EH (cell line): Measurements from ENCODE around the gene HAGH.

Experiments
- DNase-seq: peaks from one replicate; pipeline ENCODE4 v3.0.0-alpha.2; 2015; ENCODE audit warnings: low read depth

Gene HAGH

DNA sequence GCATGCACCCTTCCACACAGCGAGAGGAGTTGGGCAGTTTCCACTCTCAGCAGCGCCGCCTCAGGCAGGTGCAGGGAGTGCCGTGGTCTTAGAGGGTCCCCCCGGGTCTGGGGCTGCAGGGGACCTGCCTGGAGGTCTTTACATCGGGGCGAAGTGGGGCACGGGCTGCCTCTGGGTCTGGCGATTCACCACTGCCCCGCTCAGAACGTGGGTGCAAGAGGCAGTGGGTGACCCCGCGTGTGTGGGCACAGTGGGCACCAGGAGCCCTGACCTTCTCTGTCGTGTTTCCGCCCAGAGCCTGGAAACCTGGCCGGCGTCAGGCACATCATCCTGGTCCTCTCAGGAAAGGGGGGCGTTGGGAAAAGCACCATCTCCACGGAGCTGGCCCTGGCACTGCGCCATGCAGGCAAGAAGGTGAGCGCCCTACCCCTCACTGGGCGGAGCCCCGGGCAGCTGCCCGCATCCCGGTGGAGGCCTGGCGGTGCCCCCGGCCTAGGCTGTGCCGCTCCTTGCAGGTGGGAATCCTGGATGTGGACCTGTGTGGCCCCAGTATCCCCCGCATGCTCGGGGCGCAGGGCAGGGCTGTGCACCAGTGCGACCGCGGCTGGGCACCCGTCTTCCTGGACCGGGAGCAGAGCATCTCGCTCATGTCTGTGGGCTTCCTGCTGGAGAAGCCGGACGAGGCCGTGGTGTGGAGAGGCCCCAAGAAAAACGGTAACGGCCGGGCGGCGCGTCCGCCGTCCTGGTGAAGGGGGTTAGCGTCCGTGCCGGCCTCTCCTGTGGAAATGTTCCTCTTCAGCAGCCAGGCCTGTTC lies 40.2 kb downstream of the HAGH start:
- DNase-seq: no peak

GRCh38 chr16:1785846-1786170 lies 40.8 kb downstream of the HAGH start:
- no peak for DNase-seq

DNA sequence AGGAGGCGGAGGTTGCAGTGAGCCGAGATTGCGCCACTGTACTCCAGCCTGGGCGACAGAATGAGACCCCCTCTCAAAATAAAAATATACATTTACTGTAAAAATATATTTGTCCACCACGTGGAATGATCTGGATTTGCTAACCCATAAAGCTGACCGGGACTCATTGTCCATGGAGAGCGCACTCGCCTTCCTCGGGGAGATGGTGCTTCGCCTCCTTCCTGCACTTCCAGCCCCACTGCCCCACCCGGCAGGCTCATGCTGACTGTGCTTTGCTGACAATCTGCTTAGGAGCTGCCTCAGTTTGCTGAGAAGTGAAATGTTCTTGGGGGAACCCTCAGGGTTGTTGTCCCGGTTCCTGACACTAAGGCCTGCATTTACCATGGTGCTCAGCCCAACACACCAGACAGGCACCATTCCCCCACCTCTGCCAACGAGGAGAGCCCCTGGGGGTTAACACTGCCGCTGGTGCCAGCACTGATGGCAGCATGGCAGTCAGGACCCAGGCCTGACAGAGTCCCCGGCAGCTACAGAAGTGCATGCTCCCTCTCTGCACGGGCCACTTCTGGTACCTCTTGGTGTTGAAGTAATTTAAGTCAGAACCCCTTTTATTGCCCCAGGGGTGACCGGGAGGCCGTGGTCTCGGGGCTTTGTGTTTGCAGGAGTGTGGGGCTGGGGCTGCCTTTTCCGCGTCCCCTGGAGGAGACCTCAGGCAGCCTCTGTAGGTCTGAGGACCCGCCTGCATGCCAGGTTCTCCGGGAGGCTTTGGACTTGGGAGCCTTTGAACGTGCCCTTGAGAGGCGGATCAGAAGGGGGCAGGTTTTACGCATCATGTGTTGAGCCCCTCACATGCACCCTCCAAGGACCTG lies 41.4 kb downstream of the HAGH start:
- DNase-seq: no peak

DNA sequence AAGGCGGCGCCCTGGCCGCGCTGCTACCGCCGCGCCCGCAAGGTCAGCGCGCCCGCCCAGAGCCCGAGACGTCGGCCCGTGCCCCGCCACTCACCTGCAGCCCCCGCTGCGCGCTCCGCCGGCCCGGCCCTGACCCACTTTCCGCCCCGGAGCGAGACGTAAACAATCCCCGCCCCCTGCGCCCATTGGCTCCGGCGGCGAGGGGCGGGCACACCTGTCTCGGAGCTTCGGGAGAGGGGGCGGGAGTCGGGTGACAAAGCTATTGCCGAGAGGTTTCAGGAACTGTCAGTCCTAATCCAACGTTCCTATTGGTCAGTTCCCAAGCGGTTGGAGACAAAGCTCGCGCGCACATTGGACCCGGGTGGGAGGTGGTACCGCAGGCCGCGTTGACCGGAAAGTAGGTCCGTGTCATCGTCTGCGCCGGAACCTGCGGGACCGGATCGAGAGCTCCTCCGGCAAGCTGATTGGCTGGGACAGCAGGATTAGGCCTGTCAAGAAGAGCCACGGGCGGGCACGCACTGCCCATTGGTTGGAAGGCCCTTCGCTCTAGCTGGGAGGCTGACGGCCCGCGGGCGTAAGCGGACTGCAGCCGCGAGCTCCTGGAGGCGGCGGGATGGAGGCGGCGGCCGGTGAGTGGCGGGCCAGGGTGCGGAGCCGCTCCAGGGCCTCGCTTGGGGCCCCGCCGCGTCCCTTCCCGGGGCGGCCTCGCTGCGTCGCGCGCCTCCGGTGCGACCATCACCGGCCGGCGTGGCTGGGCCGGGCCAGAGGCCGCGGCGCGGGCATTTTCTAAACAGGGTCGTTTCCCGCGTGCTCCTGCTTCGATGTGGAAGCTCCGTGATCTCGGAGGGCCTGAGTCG lies 44.0 kb downstream of the HAGH start, which contains the start of the genes NUBP2 and SPSB3:
Gene NUBP2, plus strand, starts transcription at position 553 of the 857 bp plus-strand sequence. Its CDS starts 61 bp downstream, at position 614.
Gene SPSB3, minus strand, starts transcription at position 164 of the 857 bp plus-strand sequence. CDS start 1,088 bp downstream, outside the sequence.
- DNase-seq: peak; percentile 100

DNA sequence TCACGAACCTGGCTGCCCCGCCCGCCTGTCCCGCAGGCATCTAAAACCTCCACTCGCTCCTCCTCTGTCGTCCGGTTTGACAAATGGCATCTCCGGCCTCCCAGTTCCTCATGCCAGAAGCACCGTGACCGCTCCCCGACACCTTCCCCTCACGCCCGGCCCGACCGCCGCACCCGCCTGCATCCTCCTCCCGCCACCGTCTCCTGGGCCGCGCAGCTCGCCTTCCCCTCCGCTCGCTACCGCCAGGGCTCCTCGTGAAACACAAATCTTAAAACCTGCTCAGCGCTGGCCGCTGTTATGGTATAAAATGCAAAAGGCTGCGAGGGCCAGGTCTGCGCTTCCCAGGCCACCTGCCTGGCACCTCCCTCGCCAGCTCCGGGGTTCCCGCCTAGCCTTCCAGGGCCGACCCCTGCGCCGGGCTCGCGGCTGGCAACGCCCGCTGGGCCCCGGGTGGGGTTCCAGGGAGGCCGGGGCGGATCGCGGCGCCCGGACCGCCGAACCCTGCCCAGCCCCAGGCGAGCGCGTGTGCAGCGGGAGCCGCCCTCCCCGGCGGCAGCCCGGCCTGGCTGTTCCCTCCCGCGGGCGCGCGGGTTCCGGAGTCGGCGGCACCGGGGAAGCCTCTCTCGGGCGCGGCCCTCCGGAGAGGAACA lies 44.7 kb downstream of the HAGH start:
- DNase-seq: peak; percentile 42

GRCh38 chr16:1781254-1781653 lies 45.4 kb downstream of the HAGH start:
- DNase-seq: no peak

GRCh38 chr16:1780677-1781072 lies 46.0 kb downstream of the HAGH start:
- DNase-seq: no peak

DNA sequence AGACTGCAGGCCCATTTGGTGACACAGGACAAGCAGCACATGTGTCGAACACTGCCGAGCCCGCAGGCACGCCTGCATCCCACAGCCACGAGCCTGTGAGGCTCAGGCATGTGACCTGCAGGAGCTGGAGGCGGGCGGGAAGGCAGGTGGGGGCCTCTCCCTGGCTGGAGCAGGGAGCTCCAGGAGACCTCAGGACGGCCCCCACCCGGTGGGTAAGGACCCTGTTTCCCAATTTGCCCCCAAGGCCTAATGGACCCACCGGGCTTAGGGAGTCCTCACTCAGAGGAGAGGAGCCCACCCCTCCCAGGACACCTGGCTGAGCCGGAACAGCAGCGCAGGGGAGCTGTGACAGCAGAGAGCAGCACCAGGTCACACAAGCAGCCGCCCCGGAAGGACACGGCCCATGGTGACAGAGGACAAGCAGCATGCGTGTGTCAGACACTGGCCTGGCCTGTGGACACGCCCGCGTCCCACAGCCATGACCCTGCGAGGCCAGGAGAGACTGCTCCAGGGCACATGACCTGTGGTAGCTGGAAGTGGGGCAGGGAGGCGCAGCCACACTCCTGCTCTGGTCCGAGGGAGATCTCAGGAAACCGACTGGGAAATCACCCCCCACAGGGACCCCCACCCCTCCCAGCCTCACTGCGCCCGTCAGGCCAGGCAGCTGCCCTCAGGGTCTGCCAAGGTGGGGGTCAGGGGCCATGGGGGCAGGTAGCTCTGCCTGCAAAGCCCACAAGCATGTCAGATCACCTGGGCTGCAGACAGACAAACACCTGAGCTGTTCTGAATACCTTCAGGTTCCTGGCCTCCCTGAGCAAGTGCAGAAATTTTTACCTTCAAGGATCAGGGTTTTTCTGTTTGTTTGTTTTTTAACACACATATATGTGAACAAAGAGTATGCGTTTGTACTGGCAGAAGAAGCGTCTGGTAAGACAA lies 46.6 kb downstream of the HAGH start:
- no peak for DNase-seq

DNA sequence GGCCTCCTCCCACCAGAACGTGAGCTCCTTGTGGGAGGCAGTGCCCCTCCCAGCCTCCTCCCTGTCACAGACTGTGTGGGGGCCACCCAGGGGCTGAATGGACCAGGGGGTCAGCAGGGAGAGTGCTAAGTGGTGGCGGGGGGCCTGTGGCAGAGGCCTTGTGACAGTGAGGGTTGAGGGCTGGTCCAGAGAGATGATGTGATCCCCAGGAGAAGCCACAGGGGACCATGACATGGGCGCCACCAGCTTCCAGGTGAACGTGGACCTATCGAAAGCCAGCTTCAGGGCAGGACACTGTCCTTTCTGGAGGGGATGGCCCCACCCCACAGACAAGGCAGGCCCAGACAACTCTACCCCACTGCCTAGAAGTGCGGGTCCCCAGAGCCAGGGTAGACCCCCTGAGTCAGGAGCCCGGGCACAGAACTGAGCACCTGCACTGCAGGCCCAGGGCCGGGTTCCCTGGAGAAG lies 47.4 kb downstream of the HAGH start:
- no peak for DNase-seq

DNA sequence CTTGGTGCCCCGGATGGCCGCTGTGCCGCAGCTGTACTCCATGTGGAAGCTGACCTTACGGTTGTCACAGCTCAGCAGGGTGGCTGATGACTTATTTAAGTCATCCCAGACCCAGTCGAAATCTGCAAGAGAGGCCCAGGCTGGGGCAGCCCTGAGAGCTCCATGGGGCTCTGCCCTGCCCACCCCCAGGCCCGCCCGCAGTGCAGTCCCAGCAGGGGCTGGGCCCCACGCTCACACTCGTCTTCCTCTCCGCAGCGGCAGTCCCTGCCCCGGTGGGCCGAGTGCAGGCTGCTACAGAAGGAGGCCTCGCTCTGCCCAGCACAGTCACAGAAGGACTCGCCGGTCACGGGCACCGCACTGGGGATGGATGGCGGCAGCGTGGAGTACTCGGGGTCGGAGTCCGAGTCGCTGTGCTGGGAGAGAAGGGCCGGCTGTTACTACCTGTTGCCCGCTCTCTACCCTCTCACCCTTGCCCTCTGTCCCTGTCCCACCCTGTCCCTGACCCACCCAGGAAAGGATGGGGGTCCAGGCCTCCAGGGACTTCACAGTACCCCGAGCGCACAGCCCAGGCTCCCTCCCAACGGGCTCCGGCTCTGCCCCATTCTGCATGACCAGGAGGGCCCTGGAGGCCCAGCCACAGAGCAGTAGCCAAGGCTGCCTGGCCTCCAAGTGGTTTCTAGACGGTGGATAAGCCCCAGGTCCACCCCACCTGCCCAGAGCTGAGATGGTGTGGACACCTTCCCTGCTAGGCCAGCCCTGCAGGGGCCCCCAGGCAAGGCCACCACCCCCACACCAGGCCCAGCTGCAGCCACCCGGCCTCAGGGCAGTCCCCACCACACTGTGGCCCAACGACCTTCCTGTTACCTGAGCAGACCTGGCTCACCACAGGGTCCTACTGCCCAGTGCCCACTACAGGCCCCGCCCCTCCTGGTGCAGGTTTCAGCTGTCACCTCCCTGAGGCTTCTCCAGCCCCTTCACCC lies 48.1 kb downstream of the HAGH start:
- DNase-seq: peak; percentile 7

DNA sequence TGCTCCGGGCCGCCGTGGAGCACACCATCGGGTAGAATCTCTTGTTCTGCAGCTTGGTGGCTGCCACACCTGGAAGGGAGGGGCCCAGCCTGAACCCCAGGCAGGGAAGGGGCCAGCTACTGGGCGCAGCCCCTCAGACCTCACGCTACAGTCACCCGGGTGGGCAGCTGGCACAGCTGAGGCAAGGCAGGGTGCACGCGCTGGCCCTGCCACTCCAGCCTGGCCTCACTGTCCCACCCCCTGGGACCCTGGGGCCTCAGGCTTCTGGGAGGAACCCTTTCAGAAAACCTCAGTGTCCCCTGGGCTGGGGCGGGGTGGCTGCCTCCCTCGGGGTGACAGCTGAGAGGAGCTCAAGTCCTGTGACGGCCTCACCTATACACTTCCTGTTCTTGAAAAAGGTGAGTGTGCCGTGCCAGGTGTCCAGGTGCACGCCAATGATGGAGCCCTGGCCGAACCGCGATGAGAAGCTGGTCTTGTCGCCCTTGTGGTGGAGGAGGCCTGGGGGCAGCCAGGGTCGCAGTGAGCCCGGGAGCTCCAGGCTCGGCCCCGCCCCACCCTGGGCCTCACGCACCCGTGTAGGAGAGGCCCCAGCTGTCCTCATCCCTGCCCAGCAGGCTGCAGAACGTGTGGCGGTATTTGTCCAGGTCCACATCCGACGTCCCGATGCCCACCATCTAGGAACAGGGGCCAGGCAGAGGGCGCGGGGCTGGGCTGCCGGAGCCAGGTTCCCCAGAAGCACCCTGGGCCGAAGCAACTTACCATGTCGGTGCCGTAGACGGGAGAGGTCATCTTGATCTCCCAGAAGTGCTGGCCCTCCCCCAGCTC lies 49.0 kb downstream of the HAGH start:
- no peak for DNase-seq

DNA sequence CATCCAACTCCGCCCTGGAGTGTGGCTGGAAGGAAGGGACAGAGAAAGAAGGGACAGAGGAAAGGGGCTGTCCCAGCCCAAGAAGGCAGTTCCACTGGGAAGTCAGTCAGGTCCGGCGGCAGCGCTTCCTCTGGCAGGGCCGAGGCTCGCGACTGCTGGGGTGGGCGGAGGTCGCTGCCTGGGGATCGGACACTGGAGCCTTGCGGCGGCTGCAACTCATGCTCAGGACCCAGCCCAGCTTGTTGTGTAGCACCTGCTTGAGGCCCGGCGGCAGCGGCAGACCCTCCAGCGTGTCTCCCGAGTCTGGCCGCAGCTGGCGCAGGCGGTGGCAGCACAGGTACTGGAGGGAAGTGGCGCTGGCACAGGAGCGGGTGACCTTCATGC lies 49.6 kb downstream of the HAGH start:
- DNase-seq: no peak

GRCh38 chr16:1776672-1776955 lies 50.0 kb downstream of the HAGH start:
- DNase-seq: no peak

DNA sequence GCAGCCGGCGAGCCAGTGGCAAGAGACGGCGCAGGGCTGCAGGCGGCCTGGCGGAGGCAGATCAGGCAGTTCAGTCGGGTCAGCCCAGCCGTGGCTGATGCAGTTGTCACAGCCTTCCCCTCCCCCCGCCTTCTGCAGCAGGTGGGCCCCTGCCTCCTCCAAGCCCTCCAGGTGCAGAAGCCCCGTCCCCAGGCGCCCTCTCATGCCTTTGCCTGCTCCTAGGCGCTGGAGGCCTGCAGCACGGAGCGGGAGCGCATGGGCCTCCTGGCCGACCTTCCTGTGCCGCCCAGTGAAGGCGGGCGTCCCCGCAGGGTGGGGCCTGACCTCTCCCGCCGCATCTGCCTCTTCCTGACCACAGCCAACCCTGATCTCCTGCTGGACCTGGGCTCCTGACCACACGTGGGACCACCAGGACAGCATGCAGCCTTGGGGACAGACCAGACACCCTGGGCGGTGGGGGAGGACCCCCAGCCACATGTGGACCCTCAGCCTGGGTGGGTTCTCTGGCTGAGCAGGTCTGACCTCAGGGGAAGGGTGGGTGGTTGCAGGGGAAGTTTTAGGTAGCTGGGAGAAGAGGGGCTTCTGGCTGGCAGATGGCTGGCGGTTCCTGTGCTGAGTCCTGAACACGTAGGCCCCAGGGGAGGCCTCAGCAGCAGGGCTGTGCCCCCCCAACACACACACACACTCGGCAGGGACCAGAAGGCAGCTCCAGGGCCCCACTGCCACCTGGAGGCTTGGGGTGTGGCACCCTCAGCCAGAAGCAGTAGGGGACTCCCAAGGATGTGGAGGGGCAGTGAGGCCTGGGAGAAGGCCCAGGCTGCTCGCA lies 50.6 kb downstream of the HAGH start:
- no peak for DNase-seq

DNA sequence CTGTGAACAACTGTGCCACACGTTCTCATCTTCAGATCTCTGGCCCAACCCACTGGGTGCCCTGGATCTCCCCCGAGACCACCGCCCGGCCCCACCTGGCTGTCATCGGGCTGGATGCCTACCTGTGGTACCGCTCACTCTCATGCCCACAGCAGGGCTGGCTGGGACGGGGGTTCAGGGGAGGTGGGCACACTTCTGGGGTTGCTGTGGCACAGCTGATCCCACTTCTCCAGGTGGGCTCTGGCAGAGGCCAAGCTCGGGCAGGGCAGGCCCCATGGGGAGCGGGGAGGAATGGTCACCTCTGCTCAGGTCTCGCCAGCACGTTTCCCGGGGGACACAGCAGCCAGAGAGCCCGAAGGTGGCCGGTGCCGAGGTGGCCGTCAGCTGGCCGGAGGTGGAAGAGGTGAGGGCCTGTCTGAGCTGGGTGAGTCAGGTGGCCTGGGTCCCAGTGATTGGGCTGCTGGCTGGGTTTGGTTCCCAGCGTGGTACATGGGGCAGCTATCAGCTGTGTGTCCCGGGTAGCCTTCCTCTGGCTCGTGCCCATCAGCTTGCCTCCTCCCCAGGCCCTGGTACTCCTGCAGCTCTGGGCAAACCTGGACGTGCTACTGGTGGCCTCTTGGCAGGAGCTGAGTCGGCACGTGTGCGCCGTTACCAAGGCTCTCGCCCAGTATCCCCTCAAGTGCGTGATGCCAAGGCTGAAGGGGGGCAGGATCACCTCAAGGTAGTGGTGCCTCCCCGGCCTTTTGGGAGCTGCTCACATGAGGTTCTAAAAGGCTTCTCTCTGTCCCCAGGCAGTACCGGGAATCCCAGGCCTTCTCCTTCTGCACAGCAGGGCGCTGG lies 51.4 kb downstream of the HAGH start:
- no peak for DNase-seq

GRCh38 chr16:1774448-1774780 lies 52.2 kb downstream of the HAGH start:
- DNase-seq: no peak
